GM13976 (cell line): ENCODE results near the gene ARFGEF2.
"Not testable (repeated sequence)": the region's sequence is repeated elsewhere in the genome, so short reads cannot be mapped to it uniquely, and the experiment has no call there.

ENCODE experiments used
- DNase-seq: peaks from one replicate; pipeline ENCODE4 v3.0.0; 2012; ENCODE audit warnings: low spot score
- in situ Hi-C: fragments of 300-500 bp; cut with MboI; formaldehyde crosslinking; loops from one replicate; pipeline ENCODE4 v1.12.0; 2022; ENCODE audit warnings: low sequenced_read_pairs, mixed read lengths, inconsistent platforms; ENCODE audit not compliant: unreplicated experiment
- TF ChIP-seq, protein P1 (sequence below): IDR thresholded peaks from 2 replicates; pipeline ENCODE4 v1.5.1; 2012; ENCODE audit warnings: borderline replicate concordance, mild to moderate bottlenecking; ENCODE audit not compliant: insufficient read depth; ENCODE audit errors: extremely low read depth, missing control alignments, control extremely low read depth

ARFGEF2 gene

GRCh38 chr20:49054056-49054643 is 132.6 kb downstream of the ARFGEF2 start:
- peak; percentile 45 for DNase-seq
- TF ChIP-seq, protein P1, sequence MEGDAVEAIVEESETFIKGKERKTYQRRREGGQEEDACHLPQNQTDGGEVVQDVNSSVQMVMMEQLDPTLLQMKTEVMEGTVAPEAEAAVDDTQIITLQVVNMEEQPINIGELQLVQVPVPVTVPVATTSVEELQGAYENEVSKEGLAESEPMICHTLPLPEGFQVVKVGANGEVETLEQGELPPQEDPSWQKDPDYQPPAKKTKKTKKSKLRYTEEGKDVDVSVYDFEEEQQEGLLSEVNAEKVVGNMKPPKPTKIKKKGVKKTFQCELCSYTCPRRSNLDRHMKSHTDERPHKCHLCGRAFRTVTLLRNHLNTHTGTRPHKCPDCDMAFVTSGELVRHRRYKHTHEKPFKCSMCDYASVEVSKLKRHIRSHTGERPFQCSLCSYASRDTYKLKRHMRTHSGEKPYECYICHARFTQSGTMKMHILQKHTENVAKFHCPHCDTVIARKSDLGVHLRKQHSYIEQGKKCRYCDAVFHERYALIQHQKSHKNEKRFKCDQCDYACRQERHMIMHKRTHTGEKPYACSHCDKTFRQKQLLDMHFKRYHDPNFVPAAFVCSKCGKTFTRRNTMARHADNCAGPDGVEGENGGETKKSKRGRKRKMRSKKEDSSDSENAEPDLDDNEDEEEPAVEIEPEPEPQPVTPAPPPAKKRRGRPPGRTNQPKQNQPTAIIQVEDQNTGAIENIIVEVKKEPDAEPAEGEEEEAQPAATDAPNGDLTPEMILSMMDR: no peak
- in situ Hi-C loops: no loop called here

DNA sequence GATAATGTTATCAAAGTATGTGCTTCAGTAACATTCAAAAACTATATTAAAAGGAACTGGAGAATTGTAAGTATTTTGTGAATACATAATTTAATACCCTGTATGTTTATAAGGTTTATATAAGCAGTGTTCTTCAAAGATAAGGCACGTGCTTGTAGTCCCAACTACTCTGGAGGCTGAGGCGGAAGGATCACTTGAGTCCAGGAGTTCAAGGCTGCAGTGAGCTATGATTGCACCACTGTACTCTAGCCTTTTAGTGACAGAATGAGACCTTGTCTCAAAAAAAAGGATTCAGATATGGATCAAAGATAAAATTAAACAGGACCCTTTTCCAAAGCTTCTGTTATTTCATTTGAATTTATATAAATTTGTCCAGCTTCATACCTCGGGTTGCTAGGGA is 141.8 kb downstream of the ARFGEF2 start:
- TF ChIP-seq, protein P1: no peak
- no peak for DNase-seq
- in situ Hi-C loops: no loop called here

GRCh38 chr20:49074521-49074920 is 153.0 kb downstream of the ARFGEF2 start:
- TF ChIP-seq, protein P1: no peak
- in situ Hi-C loops: no loop called here

GRCh38 chr20:49078310-49078709 is 156.8 kb downstream of the ARFGEF2 start:
- no peak for DNase-seq
- in situ Hi-C loops: no loop called here
- TF ChIP-seq, protein P1: no peak

More at GRCh38 chr20:49074521-49074920, 153.0 kb downstream of the ARFGEF2 start:
- DNase-seq: no peak

GRCh38 chr20:49082295-49082694 is 160.8 kb downstream of the ARFGEF2 start:
- in situ Hi-C loops: not testable (repeated sequence)

More at GRCh38 chr20:49082295-49082694, 160.8 kb downstream of the ARFGEF2 start:
- DNase-seq: not testable (repeated sequence)
